K562 treated with DMSO at 1 percent for 24 hours (cell line): ENCODE results near the gene SOST. TPM values are rescaled to one million over a fixed set of nuclear protein-coding genes. Genes with fewer than 3 reads are reported as not detected.

Experiments used
- total RNA-seq: library from RNA; unstranded; fragments of 300-600 nt; gene quantifications from 2 replicates; pipeline ENCODE4 v1.2.3, GENCODE V29; 2022; ENCODE audit warnings: low read depth; ENCODE audit not compliant: insufficient read depth

The SOST gene
- not detected in 2 replicates for total RNA-seq

DNA sequence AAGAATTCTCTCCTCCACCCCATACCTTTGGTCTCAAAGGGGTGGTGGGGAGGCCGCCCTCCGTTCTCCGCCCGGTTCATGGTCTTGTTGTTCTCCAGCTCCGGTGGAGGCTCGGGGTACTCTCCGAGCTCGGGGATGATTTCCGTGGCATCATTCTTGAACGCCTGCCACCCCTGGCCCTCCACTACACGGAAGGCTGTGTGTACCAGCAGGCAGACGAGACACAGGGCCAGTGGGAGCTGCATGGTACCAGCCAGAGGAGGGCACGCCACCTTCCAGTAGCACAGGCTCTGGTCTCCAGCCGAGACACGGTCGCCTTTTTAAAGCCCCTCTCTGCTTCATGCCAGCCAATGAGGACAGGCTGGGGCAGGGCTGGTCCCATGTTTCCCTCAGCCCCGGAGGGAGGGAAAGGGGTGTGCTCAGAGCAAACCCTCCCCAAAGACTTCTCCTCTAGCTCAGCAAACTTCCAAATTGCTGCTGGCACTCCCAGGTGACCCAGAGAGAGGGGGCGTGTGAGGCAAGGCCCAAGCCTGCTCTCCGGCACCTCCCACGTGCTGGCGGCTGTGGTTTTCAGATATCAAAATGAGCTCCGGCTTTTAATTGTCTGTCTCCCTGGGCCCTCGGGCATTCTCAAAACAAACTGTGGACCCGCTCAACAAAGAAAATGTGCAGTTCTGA, at the start of gene SOST:
SOST (minus strand) TSS at position 295 of the 678 bp plus-strand sequence; CDS start at position 245, 50 bp downstream.

DNA sequence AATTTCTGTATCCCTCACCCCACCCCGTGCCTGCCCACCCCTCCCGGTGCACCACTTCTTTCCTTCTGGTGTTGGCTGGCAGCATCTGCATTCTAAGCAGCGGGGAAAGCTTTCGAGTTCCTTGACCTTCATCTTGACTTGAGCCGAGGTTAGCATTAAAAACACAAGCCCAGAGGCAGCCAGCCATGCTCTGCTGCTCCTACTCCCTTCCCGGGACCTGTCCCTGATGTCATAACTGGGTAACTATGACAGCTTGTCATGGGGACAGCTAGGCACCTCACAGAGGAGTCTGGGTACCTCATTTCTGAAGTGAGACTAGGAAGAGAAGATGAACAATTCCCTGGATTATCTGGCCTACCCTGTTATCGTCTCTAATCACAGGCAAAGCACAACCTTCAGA, 21.5 kb upstream of the SOST start, which contains the start of gene CFAP97D1:
CFAP97D1 (plus strand) TSS at position 301 of the 400 bp plus-strand sequence; CDS start at position 329, 28 bp downstream.

DNA sequence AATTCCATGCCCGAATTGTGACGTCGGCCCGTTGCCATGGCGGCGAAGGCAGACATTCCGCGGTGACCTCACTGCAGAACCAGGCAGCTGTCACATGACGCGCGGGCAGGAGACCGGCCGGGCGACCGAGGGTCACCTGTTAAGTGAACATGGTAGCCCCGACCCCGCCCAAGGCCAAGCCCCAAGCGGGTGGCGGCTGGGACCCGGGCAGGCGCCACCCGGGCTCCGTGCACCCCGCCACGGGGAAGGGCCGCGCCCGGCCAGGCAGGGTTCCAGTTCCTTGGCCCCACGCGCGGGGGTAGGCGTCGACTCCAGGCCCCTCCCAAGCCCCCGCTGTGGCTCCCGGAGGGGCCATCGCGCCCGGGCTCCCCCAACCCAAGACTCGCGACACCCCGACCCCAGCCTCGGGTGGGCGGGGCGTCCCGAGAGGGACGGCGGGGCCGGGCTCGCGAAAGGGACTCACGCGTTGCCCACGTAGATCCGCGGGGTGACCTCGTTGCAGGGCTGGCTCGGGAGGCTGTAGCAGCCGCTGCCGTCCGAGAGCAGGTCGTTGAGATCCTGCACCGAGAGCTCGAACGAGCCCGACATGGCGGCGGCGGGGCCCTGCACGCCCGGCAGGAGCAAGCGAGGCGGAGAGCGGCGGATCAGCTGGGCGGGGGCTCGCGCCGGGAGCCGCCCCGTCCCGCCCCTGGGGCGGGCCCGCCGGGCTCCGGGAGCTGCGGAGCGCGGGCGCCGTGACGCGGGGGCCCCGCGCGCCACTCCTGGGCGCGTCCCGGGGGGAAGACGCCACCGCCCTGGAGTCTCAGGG, 19.9 kb upstream of the SOST start, which contains the start of gene DUSP3:
DUSP3 (minus strand) TSS at position 641 of the 808 bp plus-strand sequence; CDS start at position 588, 53 bp downstream.

Other genes starting within 250 kb of the SOST start
- 51.7 and 52.3 TPM in 2 replicates for gene ETV4, start 212.5 kb downstream of the SOST start, total RNA-seq
- not detected in 2 replicates for gene MEOX1, start 96.9 kb downstream of the SOST start, total RNA-seq
- 22.7 and 25.6 TPM in 2 replicates for gene DUSP3, start 20.2 kb upstream of the SOST start, total RNA-seq
- not detected in 2 replicates for gene CFAP97D1, start 21.6 kb upstream of the SOST start, total RNA-seq
- 0.69 and 1.6 TPM in 2 replicates for gene MPP3, start 74.4 kb upstream of the SOST start, total RNA-seq
- not detected in 2 replicates for gene CD300LG, start 88.4 kb upstream of the SOST start, total RNA-seq
- gene MPP2, start 148.7 kb upstream of the SOST start, total RNA-seq, result 0.22 and 0.24 TPM in 2 replicates
- not detected in 2 replicates for gene PPY, start 183.7 kb upstream of the SOST start, total RNA-seq
- gene PYY, start 195.1 kb upstream of the SOST start, total RNA-seq, result not detected in 2 replicates
- gene NAGS, start 245.8 kb upstream of the SOST start, total RNA-seq, result 0.53 and 0.56 TPM in 2 replicates